Spleen (tissue), 11 donors: Measurements from ENCODE around the gene FAM107B. TPM values are rescaled to one million over a fixed set of nuclear protein-coding genes. Genes with fewer than 3 reads are reported as not detected.

Experiments
- DNase-seq: peaks from one replicate; pipeline ENCODE4 v3.0.0-alpha.2; 2020
- H3K27ac ChIP-seq, 8 donors: fragments of 200-600 bp; sonication (generic) in 7 of 8; 1 replicate in 4 of 8; 2 replicates in 4 of 8; pipeline versions ENCODE4 v1.5.0 to v1.8.0; 2016 to 2021; ENCODE audit warnings: inconsistent platforms in 4 of 8, mild to moderate bottlenecking in 4 of 8, moderate library complexity in 1 of 8
- H3K27me3 ChIP-seq, 7 donors: fragments of 200-600 bp; sonication (generic) in 6 of 7; replicated peaks in 1 of 7; 1 replicate in 4 of 7; 2 replicates in 3 of 7; pipeline versions ENCODE4 v1.5.0 to v1.8.0; 2016 to 2021; ENCODE audit warnings: inconsistent platforms in 3 of 7, mild to moderate bottlenecking in 1 of 7
- H3K36me3 ChIP-seq, 6 donors: fragments of 200-600 bp; sonication (generic) in 5 of 6; 1 replicate in 4 of 6; 2 replicates in 2 of 6; pipeline versions ENCODE4 v1.5.0 to v1.8.0; 2016 to 2021; ENCODE audit warnings: inconsistent platforms in 2 of 6
- H3K4me1 ChIP-seq, 6 donors: fragments of 200-600 bp; sonication (generic) in 5 of 6; 1 replicate in 3 of 6; 2 replicates in 3 of 6; pipeline versions ENCODE4 v1.5.0 to v1.8.0; 2016 to 2021; ENCODE audit warnings: inconsistent platforms in 3 of 6
- H3K4me3 ChIP-seq, 8 donors: fragments of 200-600 bp; sonication (generic) in 7 of 8; 1 replicate in 4 of 8; 2 replicates in 4 of 8; pipeline versions ENCODE4 v1.5.0 to v1.8.0; 2016 to 2021; ENCODE audit warnings: inconsistent platforms in 4 of 8, mild to moderate bottlenecking in 4 of 8, moderate library complexity in 2 of 8
- H3K9me3 ChIP-seq, 8 donors: fragments of 200-600 bp; sonication (generic) in 7 of 8; 1 replicate in 4 of 8; 2 replicates in 4 of 8; pipeline versions ENCODE4 v1.5.0 to v1.8.0; 2016 to 2021; ENCODE audit warnings: inconsistent platforms in 4 of 8
- CTCF ChIP-seq, 11 experiments: fragments of 200-600 bp in 7 of 11; fragments of 450-650 bp in 4 of 11; sonication (generic) in 4 of 11; IDR thresholded peaks in 8 of 11; conservative IDR thresholded peaks in 3 of 11; 1 replicate in 7 of 11; 2 replicates in 4 of 11; pipeline versions ENCODE4 v1.4.0 to v1.8.0; 2016 to 2021; ENCODE audit warnings: antibody characterized with exemption in 11 of 11, inconsistent platforms in 4 of 11, mild to moderate bottlenecking in 1 of 11
- POLR2A ChIP-seq, 3 donors: fragments of 450-650 bp; IDR thresholded peaks; one replicate each; pipeline ENCODE4 v1.5.1; 2017; ENCODE audit warnings: antibody characterized with exemption in 3 of 3, mild to moderate bottlenecking in 1 of 3
- POLR2AphosphoS5 ChIP-seq, 3 donors: sonication (generic); formaldehyde crosslinking; IDR thresholded peaks; one replicate each; pipeline ENCODE4 v1.5.1; 2017; ENCODE audit warnings: antibody characterized with exemption in 3 of 3
- WGBS, 5 donors: extraction: QIAGEN DNeasy Blood & Tissue Kit in 3 of 5; methylation state at CpG; one replicate each; pipeline versions ENCODE4 v1.1.5 to v1.1.7; 2013 to 2018; 5-methylcytosine and 5-hydroxymethylcytosine counted together
- intact Hi-C: fragments of 100-400 bp; cut with DNase I; formaldehyde crosslinking; loops from one replicate; pipeline ENCODE4 v1.15.0; 2023; ENCODE audit warnings: low total_unique reads
- polyA plus RNA-seq, 3 donors: library from polyadenylated mRNA; stranded (reverse); fragments of 200-250 nt; gene quantifications; one replicate each; pipeline ENCODE4 v1.2.1, GENCODE V29; 2013
- total RNA-seq, 7 donors: library from RNA; depleted of rRNA in 3 of 7; stranded (reverse); fragments of >200 nt in 3 of 7; fragmentation: NEBNext Ultra II Directional in 4 of 7; extraction: Animal tissue kit (Norgen Biotek cat#: 25700) in 4 of 7; gene quantifications; one replicate each; pipeline versions ENCODE4 v1.1.0 to v1.2.1, GENCODE V29; 2016 to 2021
- donor health status: healthy with polysubstance abuse.
- donor health status: DM: no; HTN: no; CAD: no; lungs with moderate emphysema.
- donor health status: DM: no; HTN: no; CAD: no.
- donor health status: Bipolar disorder and iron deficiency.
- donor health status: healthy.
- donor health status: DM: no; HTN: no; CAD: no.
- donor health status: DM: yes; HTN: yes; CAD: no.

The FAM107B gene
- total and polyA plus RNA-seq, 10 donors = 40.1 to 115 (median 75.5) TPM

DNA sequence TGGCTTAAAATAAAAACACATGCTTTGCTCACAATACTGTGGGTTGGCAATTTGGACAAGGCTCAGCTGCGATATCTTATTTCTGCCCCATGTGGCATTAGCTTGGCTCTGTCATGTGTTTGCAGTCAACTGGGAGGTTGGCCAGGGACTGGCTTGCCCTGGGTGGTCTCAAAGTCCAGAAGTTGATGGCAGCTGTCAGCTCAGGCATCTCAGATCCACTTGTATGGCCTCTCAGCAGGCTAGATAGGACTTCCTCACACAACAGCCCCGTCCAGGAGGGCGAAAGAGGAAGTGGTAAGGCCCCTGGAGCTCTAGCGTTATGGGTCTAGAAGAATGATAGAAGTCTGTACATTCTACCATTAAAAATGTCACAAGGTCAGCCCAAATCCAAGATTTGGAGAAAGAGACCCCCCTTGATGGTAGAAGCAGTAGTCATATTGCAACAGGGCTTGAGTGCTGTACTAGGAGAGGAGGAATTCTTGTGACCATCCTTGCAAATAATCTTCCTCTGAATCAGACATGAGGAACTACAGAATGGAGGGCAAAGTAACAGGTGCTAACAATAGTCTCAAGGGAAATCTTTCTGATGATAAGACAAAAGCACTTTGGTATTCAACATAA, 166.2 kb downstream of the FAM107B start:
- H3K4me1 ChIP-seq = peaks cover 4 to 80% (median 45%) of the 10 kb centered on the region in 6 donors
- H3K4me3 ChIP-seq = peak overlapping the region in 1 of 8 donors; percentile 20
- peaks cover 0 to 20% (median 0%) of the 10 kb centered on the region in 7 donors for H3K27me3 ChIP-seq
- no peak for TF ChIP-seq CTCF (IDR thresholded peaks at IDR 0.05 in 8 of 11, conservative IDR thresholded peaks at IDR 0.05 in 3 of 11)
- TF ChIP-seq POLR2AphosphoS5 (IDR thresholded peaks at IDR 0.05) = no peak
- no peak for TF ChIP-seq POLR2A (IDR thresholded peaks at IDR 0.05)
- H3K27ac ChIP-seq = peak overlapping the region in 5 of 8 donors; percentile 51 to 76 (median 65)
- WGBS, 5 donors = 44 to 55% (median 47%) methylated on average over 4 of the region's 4 CpGs
- peak; percentile 87 for DNase-seq
- H3K36me3 ChIP-seq = no peaks in the 10 kb centered on the region
- intact Hi-C loops = no loop called here
- no peaks in the 10 kb centered on the region for H3K9me3 ChIP-seq

DNA sequence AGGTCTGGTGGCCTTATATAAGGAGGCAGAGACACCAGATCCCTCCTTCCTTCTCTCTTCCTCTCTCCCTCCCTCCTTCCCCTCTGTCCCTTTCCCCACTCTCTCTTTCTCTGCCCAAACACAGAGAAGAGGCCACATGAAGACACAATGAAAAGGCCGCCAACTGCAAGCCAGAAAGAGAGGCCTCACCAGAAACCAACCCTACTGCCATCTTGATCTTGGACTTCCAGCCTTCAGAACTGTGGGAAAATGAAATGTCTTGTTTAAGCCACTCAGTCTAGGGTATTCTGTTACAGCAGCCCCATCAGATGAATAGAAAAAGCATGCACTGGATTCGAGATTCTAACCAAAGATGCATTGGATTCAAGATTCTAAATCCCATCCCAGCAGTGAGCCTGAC, 168.1 kb downstream of the FAM107B start:
- intact Hi-C loops = no loop called here
- 89 to 100% (median 93%) methylated on average over 2 of the region's 2 CpGs for WGBS, 5 donors

GRCh38 chr10:14605231-14605925, 169.3 kb downstream of the FAM107B start:
- H3K27me3 ChIP-seq = peaks cover 0 to 20% (median 0%) of the 10 kb centered on the region in 7 donors
- H3K9me3 ChIP-seq = no peaks in the 10 kb centered on the region
- H3K36me3 ChIP-seq = peaks cover 0 to 11% (median 0%) of the 10 kb centered on the region in 6 donors
- no peak for TF ChIP-seq POLR2AphosphoS5 (IDR thresholded peaks at IDR 0.05)
- intact Hi-C loops = no loop called here
- peak overlapping the region in 5 of 8 donors; percentile 51 to 84 (median 60) for H3K4me3 ChIP-seq
- 56 to 70% (median 57%) methylated on average over 7 of the region's 7 CpGs for WGBS, 5 donors
- H3K27ac ChIP-seq = peak overlapping the region in 5 of 8 donors; percentile 72 to 92 (median 91)
- no peak for DNase-seq
- H3K4me1 ChIP-seq = peaks cover 17 to 80% (median 64%) of the 10 kb centered on the region in 6 donors

More for the DNA sequence above, 168.1 kb downstream of the FAM107B start:
- no peak for TF ChIP-seq POLR2A (IDR thresholded peaks at IDR 0.05)
- no peak for TF ChIP-seq POLR2AphosphoS5 (IDR thresholded peaks at IDR 0.05)
- TF ChIP-seq CTCF (IDR thresholded peaks at IDR 0.05 in 8 of 11, conservative IDR thresholded peaks at IDR 0.05 in 3 of 11) = no peak
- peaks cover 0 to 20% (median 0%) of the 10 kb centered on the region in 7 donors for H3K27me3 ChIP-seq
- no peak overlapping the region for H3K4me3 ChIP-seq
- peaks cover 15 to 80% (median 56%) of the 10 kb centered on the region in 6 donors for H3K4me1 ChIP-seq
- no peak overlapping the region for H3K27ac ChIP-seq
- no peak for DNase-seq
- H3K36me3 ChIP-seq = no peaks in the 10 kb centered on the region
- H3K9me3 ChIP-seq = no peaks in the 10 kb centered on the region

DNA sequence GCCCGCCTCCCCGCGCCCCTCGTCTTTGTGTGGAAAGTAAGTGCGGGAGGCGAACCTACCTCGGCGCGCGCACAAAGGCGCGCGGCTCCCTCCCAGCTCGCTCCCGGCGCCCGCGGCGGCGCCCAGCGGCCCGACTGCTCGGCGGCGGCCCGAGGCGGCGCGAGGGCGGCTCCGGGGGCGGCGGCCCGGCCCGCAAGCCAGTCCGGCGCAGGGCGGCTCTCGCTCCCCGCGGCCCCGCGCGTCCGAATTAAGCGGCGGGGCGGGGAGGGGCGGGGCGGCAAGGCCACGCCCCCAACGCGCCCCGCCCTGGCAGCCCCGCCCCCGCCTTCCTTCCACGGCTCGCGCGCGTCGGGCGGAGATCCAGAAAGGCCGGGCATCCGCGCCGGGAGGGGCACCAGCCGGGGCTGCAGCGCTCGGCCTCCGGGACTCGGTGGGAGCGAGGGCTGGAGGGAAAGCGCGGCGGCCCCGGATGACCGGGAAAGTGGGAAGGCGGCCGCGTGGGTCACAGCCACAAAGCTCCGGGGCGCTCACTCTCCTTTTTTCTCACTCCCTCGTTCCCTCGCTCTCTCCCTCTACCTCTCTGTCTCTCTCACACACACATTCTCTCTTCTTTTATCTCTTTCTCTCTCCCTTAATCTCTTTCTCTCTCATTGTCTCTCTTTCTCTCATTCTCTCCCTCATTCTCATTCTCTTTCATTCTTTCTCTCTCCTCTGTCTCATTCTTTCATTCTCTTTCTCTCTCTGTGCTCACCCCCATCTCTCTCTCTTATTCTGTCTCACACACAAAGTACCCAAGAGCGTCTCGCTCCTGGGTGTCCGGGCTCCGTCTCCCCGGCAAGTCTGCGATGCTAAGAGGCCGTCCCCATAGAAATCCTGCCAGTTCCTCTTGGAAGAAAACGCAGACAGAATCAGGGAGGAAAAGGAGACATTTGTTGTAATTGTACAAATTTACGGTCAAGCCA, 170.2 kb downstream of the FAM107B start:
- peak in 2 of 3 donors; percentile 55 to 67 for TF ChIP-seq POLR2A (IDR thresholded peaks at IDR 0.05)
- peak; percentile 91 to 93 (median 92) for TF ChIP-seq POLR2AphosphoS5 (IDR thresholded peaks at IDR 0.05)
- no peak for TF ChIP-seq CTCF (IDR thresholded peaks at IDR 0.05 in 8 of 11, conservative IDR thresholded peaks at IDR 0.05 in 3 of 11)
- Histone ChIP-seq H3K4me3 (peak overlapping the region; percentile 31 to 84 (median 58)), H3K27ac (peak overlapping the region in 7 of 8 donors; percentile 72 to 92 (median 83)), H3K9me3 (no peaks in the 10 kb centered on the region), H3K4me1 (peaks cover 17 to 80% (median 63%) of the 10 kb centered on the region in 6 donors), H3K27me3 (peaks cover 0 to 20% (median 0%) of the 10 kb centered on the region in 7 donors), H3K36me3 (peaks cover 0 to 20% (median 0%) of the 10 kb centered on the region in 6 donors)
- 1 to 4% (median 3%) methylated on average over 31 to 94 of the region's 94 CpGs for WGBS, 5 donors
- intact Hi-C loops = no loop called here
- DNase-seq = peak; percentile 95
